K562 (cell line): ENCODE measurements around the gene C1orf116. TPM values are rescaled to one million over a fixed set of nuclear protein-coding genes. Genes with fewer than 3 reads are reported as not detected.

ENCODE experiments used
- ATF7 ChIP-seq: fragments of 450-650 bp; IDR thresholded peaks from 2 replicates; pipeline ENCODE4 v1.7.1; 2014; ENCODE audit warnings: mild to moderate bottlenecking, moderate library complexity
- DMBX1 ChIP-seq: fragments of 250-450 bp; sonication (Bioruptor Pico); IDR thresholded peaks from 2 replicates; pipeline ENCODE4 v1.8.0; 2022; ENCODE audit warnings: inconsistent platforms, mild to moderate bottlenecking, moderate library complexity, borderline replicate concordance
- EHMT2 ChIP-seq: fragments of 450-650 bp; IDR thresholded peaks from 2 replicates; pipeline ENCODE4 v1.6.1; 2018; ENCODE audit warnings: antibody characterized with exemption
- ESRRA ChIP-seq: fragments of 450-650 bp; IDR thresholded peaks from 2 replicates; pipeline ENCODE4 v1.6.1; 2014; ENCODE audit warnings: low read depth, mild to moderate bottlenecking, moderate library complexity, borderline replicate concordance
- FOS ChIP-seq: IDR thresholded peaks from 3 replicates; pipeline ENCODE4 v1.6.1; 2011; ENCODE audit not compliant: insufficient read length; ENCODE audit errors: extremely low read depth
- GATA2 ChIP-seq: sonication (generic); formaldehyde crosslinking; IDR thresholded peaks from 2 replicates; pipeline ENCODE4 v1.4.0; 2020; ENCODE audit warnings: mild to moderate bottlenecking, missing genetic modification reagents
- KAT8 ChIP-seq: fragments of 450-650 bp; IDR thresholded peaks from 2 replicates; pipeline ENCODE4 v1.6.1; 2016; ENCODE audit warnings: low read depth, mild to moderate bottlenecking
- KLF1 ChIP-seq: fragments of 450-650 bp; IDR thresholded peaks from 2 replicates; pipeline ENCODE4 v1.6.1; 2016; ENCODE audit warnings: missing genetic modification characterization, missing compliant biosample characterization
- MBD1 ChIP-seq: fragments of 250-450 bp; sonication (Bioruptor Pico); IDR thresholded peaks from 2 replicates; pipeline ENCODE4 v1.8.0; 2022; ENCODE audit warnings: inconsistent platforms
- MCM7 ChIP-seq, 2 experiments: fragments of 450-650 bp; IDR thresholded peaks; 2 replicates each; pipeline ENCODE4 v1.6.1; 2016 to 2018
- SMARCB1 ChIP-seq: IDR thresholded peaks from 2 replicates; pipeline ENCODE4 v1.6.1; 2011; ENCODE audit warnings: improper control_type of control experiment, low read depth; ENCODE audit not compliant: insufficient read length
- SREBF2 ChIP-seq: sonication (generic); formaldehyde crosslinking; IDR thresholded peaks from 2 replicates; pipeline ENCODE4 v1.4.0; 2020; ENCODE audit warnings: mild to moderate bottlenecking, missing genetic modification reagents
- ZHX1 ChIP-seq: fragments of 150-350 bp; conservative IDR thresholded peaks from 2 replicates; pipeline ENCODE4 v1.6.1; 2014; ENCODE audit warnings: low read length
- ZNF174 ChIP-seq: fragments of 250-450 bp; sonication (Bioruptor Pico); IDR thresholded peaks from 2 replicates; pipeline ENCODE4 v1.4.0; 2020; ENCODE audit warnings: mild to moderate bottlenecking
- ZNF217 ChIP-seq: sonication (generic); formaldehyde crosslinking; IDR thresholded peaks from 2 replicates; pipeline ENCODE4 v1.8.0; 2022; ENCODE audit warnings: mild to moderate bottlenecking, missing genetic modification reagents
- ZNF24 ChIP-seq: fragments of 450-650 bp; IDR thresholded peaks from 2 replicates; pipeline ENCODE4 v1.6.1; 2016
- ZNF583 ChIP-seq: fragments of 250-450 bp; sonication (Bioruptor Pico); IDR thresholded peaks from 2 replicates; pipeline ENCODE4 v1.4.0; 2020
- ZNF644 ChIP-seq: fragments of 200-800 bp; sonication (Bioruptor generic); IDR thresholded peaks from 2 replicates; pipeline ENCODE4 v1.6.1; 2016; ENCODE audit warnings: low read depth, missing genetic modification characterization, missing compliant biosample characterization
- ZNF780A ChIP-seq: fragments of 250-450 bp; sonication (Bioruptor Pico); IDR thresholded peaks from 2 replicates; pipeline ENCODE4 v1.5.0; 2021; ENCODE audit warnings: mild to moderate bottlenecking
- polyA plus RNA-seq, 8 experiments: library from polyadenylated mRNA; depleted of rRNA in 4 of 8; stranded (reverse) in 5 of 8; unstranded in 3 of 8; fragments of >200 nt; fragmentation: Nextera tagmentation in 2 of 8; fragmentation: Illumina TruSeq in 1 of 8; extraction: Ambion mirVana in 2 of 8; extraction: Trizol in 1 of 8; gene quantifications; 2 replicates each; pipeline versions ENCODE4 v1.2.1 to v1.2.3, GENCODE V29; 2011 to 2014; ENCODE audit warnings: inconsistent platforms in 1 of 8, missing spikeins in 1 of 8
- total RNA-seq, 7 experiments: library from RNA; depleted of rRNA in 6 of 7; stranded (reverse); fragments of >200 nt in 6 of 7; fragmentation: Illumina TruSeq in 2 of 7; extraction: Trizol in 2 of 7; gene quantifications; 2 replicates each; pipeline versions ENCODE4 v1.2.1 to v1.2.3, GENCODE V29; 2011 to 2021; ENCODE audit warnings: low replicate concordance in 1 of 7
- TF ChIP-seq, protein P1 (sequence below): fragments of 450-650 bp; IDR thresholded peaks from 2 replicates; pipeline ENCODE4 v1.7.1; 2018; ENCODE audit warnings: mild to moderate bottlenecking, low read depth; ENCODE audit not compliant: partially characterized antibody
- TF ChIP-seq, protein P2 (sequence below): fragments of 250-450 bp; sonication (Bioruptor Pico); IDR thresholded peaks from 2 replicates; pipeline ENCODE4 v1.8.0; 2022; ENCODE audit warnings: inconsistent platforms, mild to moderate bottlenecking, moderate library complexity, borderline replicate concordance

The C1orf116 gene
- total and polyA plus RNA-seq, 9 of the 15 experiments (the other 6 are each of a cell fraction or from before 2014, with no cell fraction given), result 0.62 to 3.0 (median 0.95) TPM

DNA sequence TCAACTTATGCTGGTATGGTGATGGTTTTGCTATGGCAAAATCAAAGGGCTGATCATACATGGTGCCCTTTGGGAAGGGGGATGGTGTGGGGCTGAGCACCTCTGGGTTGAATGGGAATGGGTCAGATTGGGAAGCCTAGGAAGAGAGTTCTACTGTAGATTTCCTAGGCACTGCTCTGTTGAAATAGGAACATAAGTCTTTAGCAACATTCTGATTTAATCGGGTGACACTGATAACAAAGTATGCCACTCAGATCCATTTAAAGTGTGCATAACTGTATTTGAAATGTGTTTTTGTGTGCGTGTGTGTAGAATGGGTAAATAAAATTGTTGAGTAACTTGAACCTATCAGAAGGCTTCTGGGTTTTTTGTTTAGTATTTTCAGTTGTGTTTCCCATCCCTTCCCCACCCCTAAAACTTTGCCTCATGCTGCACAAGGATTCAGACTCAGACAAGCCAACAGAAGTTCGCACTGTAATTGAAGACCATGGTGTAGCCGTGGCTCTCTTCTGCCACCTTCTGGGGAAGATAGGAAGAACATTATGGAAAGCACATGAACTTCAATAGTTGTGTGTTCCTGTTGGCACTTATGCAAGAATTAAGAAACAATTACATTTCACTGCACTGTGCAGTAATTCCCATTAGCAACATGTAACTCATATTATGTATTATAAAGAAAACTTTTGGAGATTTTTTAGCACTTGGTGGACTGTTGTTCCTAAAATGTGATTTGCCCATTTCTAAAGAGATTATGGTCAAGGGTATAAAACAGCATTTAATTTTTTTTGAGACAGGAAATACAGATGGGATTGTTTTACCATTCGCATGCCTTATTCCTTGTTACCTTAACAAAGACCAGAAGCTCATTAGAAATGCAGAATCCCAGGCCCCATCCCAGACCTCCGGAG is 45.2 kb upstream of the C1orf116 start (continued):
- TF ChIP-seq ESRRA (no peak), ZNF24 (0 out of 2 replicates have a peak, but pooled peaks have one; percentile 21), ZHX1 (no peak), MCM7 (IDR thresholded peaks at IDR 0.05) (no peak), SREBF2 (CRISPR knock-in tag) (no peak), ZNF780A (no peak), ZNF174 (CRISPR knock-in tag) (no peak), FOS (no peak), ZNF583 (CRISPR knock-in tag) (no peak), DMBX1 (no peak), ZNF644 (tag) (no peak), MBD1 (no peak), KLF1 (tag) (no peak), KAT8 (no peak), GATA2 (no peak), EHMT2 (peak; percentile 51; the same call in 1 of the 2 replicates), ATF7 (peak; percentile 28; the same call in 1 of the 2 replicates), SMARCB1 (no peak), ZNF217 (no peak)
- TF ChIP-seq, protein P1, sequence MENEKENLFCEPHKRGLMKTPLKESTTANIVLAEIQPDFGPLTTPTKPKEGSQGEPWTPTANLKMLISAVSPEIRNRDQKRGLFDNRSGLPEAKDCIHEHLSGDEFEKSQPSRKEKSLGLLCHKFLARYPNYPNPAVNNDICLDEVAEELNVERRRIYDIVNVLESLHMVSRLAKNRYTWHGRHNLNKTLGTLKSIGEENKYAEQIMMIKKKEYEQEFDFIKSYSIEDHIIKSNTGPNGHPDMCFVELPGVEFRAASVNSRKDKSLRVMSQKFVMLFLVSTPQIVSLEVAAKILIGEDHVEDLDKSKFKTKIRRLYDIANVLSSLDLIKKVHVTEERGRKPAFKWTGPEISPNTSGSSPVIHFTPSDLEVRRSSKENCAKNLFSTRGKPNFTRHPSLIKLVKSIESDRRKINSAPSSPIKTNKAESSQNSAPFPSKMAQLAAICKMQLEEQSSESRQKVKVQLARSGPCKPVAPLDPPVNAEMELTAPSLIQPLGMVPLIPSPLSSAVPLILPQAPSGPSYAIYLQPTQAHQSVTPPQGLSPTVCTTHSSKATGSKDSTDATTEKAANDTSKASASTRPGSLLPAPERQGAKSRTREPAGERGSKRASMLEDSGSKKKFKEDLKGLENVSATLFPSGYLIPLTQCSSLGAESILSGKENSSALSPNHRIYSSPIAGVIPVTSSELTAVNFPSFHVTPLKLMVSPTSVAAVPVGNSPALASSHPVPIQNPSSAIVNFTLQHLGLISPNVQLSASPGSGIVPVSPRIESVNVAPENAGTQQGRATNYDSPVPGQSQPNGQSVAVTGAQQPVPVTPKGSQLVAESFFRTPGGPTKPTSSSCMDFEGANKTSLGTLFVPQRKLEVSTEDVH, result no peak
- TF ChIP-seq, protein P2, sequence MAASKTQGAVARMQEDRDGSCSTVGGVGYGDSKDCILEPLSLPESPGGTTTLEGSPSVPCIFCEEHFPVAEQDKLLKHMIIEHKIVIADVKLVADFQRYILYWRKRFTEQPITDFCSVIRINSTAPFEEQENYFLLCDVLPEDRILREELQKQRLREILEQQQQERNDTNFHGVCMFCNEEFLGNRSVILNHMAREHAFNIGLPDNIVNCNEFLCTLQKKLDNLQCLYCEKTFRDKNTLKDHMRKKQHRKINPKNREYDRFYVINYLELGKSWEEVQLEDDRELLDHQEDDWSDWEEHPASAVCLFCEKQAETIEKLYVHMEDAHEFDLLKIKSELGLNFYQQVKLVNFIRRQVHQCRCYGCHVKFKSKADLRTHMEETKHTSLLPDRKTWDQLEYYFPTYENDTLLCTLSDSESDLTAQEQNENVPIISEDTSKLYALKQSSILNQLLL, result no peak
